Sigmoid colon (tissue), 7 donors: Measurements from ENCODE around the gene CNTNAP5. TPM values are rescaled to one million over a fixed set of nuclear protein-coding genes. Genes with fewer than 3 reads are reported as not detected.

ENCODE experiments used
- DNase-seq: peaks from one replicate; pipeline ENCODE4 v3.0.0-alpha.2; 2019
- H3K27ac ChIP-seq, 4 donors: fragments of 200-600 bp; sonication (generic); one replicate each; pipeline ENCODE4 v1.5.1; 2016 to 2019; ENCODE audit warnings: mild to moderate bottlenecking in 1 of 4
- H3K27me3 ChIP-seq, 3 donors: fragments of 200-600 bp; sonication (generic); one replicate each; pipeline ENCODE4 v1.5.1; 2019; ENCODE audit warnings: mild to moderate bottlenecking in 1 of 3
- H3K36me3 ChIP-seq, 4 donors: fragments of 200-600 bp; sonication (generic); one replicate each; pipeline ENCODE4 v1.5.1; 2016 to 2019
- H3K4me1 ChIP-seq, 4 donors: fragments of 200-600 bp; sonication (generic); one replicate each; pipeline ENCODE4 v1.5.1; 2017 to 2019
- H3K4me3 ChIP-seq, 4 donors: fragments of 200-600 bp; sonication (generic); one replicate each; pipeline ENCODE4 v1.5.1; 2017 to 2019; ENCODE audit warnings: mild to moderate bottlenecking in 2 of 4, moderate library complexity in 1 of 4
- H3K9me3 ChIP-seq, 4 donors: fragments of 200-600 bp in 3 of 4; sonication (generic) in 3 of 4; one replicate each; pipeline versions ENCODE4 v1.5.1 to v1.6.1; 2013 to 2019
- EP300 ChIP-seq, 4 donors: sonication (generic); formaldehyde crosslinking; IDR thresholded peaks; one replicate each; pipeline ENCODE4 v1.6.1; 2017; ENCODE audit warnings: antibody characterized with exemption in 4 of 4
- POLR2A ChIP-seq, 2 donors: fragments of 450-650 bp; IDR thresholded peaks; one replicate each; pipeline ENCODE4 v1.6.1; 2016; ENCODE audit warnings: antibody characterized with exemption in 2 of 2, mild to moderate bottlenecking in 2 of 2, moderate library complexity in 2 of 2
- POLR2AphosphoS5 ChIP-seq, 4 donors: sonication (generic); formaldehyde crosslinking; IDR thresholded peaks; one replicate each; pipeline ENCODE4 v1.6.1; 2017; ENCODE audit warnings: antibody characterized with exemption in 4 of 4
- WGBS, 2 donors: extraction: QIAGEN DNeasy Blood & Tissue Kit; methylation state at CpG; one replicate each; pipeline ENCODE4 v1.1.7; 2013; 5-methylcytosine and 5-hydroxymethylcytosine counted together
- intact Hi-C: fragments of 100-400 bp; cut with DNase I; formaldehyde crosslinking; loops from one replicate; pipeline ENCODE4 v1.15.1; 2023
- polyA plus RNA-seq, 3 donors: library from polyadenylated mRNA; stranded (reverse); fragments of 200-250 nt; gene quantifications; one replicate each; pipeline ENCODE4 v1.2.3, GENCODE V29; 2013
- total RNA-seq, 4 donors: library from RNA; depleted of rRNA; stranded (reverse); fragments of >200 nt; gene quantifications; one replicate each; pipeline ENCODE4 v1.1.0, GENCODE V29; 2016
- TF ChIP-seq, protein P1 (sequence below), 4 experiments: fragments of 450-650 bp in 3 of 4; fragments of 200-600 bp in 1 of 4; IDR thresholded peaks; one replicate each; pipeline ENCODE4 v1.5.1; 2016 to 2019; ENCODE audit warnings: antibody characterized with exemption in 4 of 4, mild to moderate bottlenecking in 3 of 4, moderate library complexity in 2 of 4
- donor health status: healthy with polysubstance abuse.
- donor health status: Bipolar disorder and iron deficiency.
- donor health status: healthy.

CNTNAP5 gene
- total and polyA plus RNA-seq, 7 donors: 0.74 to 4.5 (median 1.5) TPM; not detected in 2

DNA sequence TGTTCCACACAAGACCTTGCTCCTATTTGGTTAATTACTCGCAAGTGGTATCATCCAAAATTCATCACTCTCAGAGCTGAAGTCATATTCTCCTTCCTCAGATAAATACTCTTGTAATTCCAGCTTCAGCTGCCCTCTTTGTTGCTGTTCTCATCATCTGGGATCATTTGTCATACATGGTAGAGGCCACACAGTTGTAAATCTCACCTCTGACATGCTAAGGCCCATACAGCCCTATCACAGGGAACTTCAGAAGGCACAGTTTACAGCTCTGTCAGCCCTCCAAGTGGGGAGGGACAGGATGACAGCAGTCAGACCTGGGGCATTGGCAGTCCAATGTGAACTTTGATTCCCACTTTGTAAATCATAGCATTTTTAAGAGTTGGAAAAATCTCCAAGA, 399.0 kb downstream of the CNTNAP5 start:
- Histone ChIP-seq H3K36me3 (no peaks in the 10 kb centered on the region), H3K27me3 (no peaks in the 10 kb centered on the region), H3K4me3 (no peak overlapping the region), H3K9me3 (peaks cover 0 to 3% (median 0%) of the 10 kb centered on the region in 4 donors), H3K4me1 (no peaks in the 10 kb centered on the region), H3K27ac (no peak overlapping the region)
- no peak for TF ChIP-seq POLR2AphosphoS5 (IDR thresholded peaks at IDR 0.05)
- intact Hi-C loops: no loop called here
- 91 to 94% methylated on average over 1 of the region's 1 CpG for WGBS, 2 donors
- DNase-seq: no peak

DNA sequence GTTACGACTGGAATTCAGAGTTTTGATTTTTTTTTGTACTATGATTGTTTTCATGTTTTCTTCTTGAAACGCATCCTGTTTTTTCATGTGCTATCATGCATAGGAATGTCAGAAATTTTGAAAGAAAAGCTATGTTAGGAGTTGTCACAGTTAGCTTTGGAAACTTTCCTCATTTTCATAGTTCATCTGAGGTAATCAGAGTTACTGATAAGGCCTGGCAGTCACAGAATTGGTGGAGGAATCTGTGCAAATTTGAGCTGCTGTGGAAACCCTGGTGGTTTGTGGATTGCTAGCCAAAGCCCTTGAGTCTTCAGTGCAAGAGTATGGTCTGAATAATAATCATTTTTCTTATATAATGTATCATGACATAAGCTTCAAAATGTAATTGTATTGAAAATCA, 401.0 kb downstream of the CNTNAP5 start:
- Histone ChIP-seq H3K36me3 (no peaks in the 10 kb centered on the region), H3K27me3 (no peaks in the 10 kb centered on the region), H3K4me3 (no peak overlapping the region), H3K4me1 (no peaks in the 10 kb centered on the region), H3K9me3 (peaks cover 0 to 3% (median 0%) of the 10 kb centered on the region in 4 donors), H3K27ac (no peak overlapping the region)
- no peak for DNase-seq
- intact Hi-C loops: no loop called here
- TF ChIP-seq, protein P1, sequence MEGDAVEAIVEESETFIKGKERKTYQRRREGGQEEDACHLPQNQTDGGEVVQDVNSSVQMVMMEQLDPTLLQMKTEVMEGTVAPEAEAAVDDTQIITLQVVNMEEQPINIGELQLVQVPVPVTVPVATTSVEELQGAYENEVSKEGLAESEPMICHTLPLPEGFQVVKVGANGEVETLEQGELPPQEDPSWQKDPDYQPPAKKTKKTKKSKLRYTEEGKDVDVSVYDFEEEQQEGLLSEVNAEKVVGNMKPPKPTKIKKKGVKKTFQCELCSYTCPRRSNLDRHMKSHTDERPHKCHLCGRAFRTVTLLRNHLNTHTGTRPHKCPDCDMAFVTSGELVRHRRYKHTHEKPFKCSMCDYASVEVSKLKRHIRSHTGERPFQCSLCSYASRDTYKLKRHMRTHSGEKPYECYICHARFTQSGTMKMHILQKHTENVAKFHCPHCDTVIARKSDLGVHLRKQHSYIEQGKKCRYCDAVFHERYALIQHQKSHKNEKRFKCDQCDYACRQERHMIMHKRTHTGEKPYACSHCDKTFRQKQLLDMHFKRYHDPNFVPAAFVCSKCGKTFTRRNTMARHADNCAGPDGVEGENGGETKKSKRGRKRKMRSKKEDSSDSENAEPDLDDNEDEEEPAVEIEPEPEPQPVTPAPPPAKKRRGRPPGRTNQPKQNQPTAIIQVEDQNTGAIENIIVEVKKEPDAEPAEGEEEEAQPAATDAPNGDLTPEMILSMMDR (IDR thresholded peaks at IDR 0.05): no peak
- TF ChIP-seq POLR2A (IDR thresholded peaks at IDR 0.05): no peak
- TF ChIP-seq EP300 (IDR thresholded peaks at IDR 0.05): no peak
- TF ChIP-seq POLR2AphosphoS5 (IDR thresholded peaks at IDR 0.05): no peak
- WGBS, 2 donors: 92 to 94% methylated on average over 2 of the region's 2 CpGs

DNA sequence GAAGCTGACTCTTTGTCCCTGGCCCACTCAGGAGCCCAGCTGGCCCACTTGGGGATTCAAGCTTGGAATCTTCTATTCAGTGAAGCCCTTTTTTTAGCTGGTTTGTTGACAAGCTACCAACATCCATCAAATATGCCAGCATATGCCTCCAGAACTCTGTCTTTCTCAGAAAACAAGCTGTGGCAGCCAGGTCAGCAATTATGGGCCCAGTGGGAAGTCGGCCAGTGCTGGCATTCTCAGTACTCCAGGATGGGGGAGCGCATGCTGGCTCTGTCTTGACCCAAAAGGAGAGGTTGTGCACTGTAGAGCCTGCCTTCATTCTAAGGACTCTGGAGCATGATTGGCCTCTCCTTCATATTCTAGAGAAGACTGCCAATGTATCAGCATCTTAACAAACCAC, 401.5 kb downstream of the CNTNAP5 start:
- TF ChIP-seq POLR2AphosphoS5 (IDR thresholded peaks at IDR 0.05): no peak
- TF ChIP-seq, protein P1 (IDR thresholded peaks at IDR 0.05): no peak
- no peak for TF ChIP-seq EP300 (IDR thresholded peaks at IDR 0.05)
- TF ChIP-seq POLR2A (IDR thresholded peaks at IDR 0.05): no peak
- no peak for DNase-seq
- 82 to 86% methylated on average over 2 of the region's 2 CpGs for WGBS, 2 donors
- H3K4me3 ChIP-seq: no peak overlapping the region
- intact Hi-C loops: no loop called here
- peaks cover 0 to 3% (median 0%) of the 10 kb centered on the region in 4 donors for H3K9me3 ChIP-seq
- no peaks in the 10 kb centered on the region for H3K36me3 ChIP-seq
- H3K27ac ChIP-seq: no peak overlapping the region
- H3K4me1 ChIP-seq: no peaks in the 10 kb centered on the region
- no peaks in the 10 kb centered on the region for H3K27me3 ChIP-seq

DNA sequence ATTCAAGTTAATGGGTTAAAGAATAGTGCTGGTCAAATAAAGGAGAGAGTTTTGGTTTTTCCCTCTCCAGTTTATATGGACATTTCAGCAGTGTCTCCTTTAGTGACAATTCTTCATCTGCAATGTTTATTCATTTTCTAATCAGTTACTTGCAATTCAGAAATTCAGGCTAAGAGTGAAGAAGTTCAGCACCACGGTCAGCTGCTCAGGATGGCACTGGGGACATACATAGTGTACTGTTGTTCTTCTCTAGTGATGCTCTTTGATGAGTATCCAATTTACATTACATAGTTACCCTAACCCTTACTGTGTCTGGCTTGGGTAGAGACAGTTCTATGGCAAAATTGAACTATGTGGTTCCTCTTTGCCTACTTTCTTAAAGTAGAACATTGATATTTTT, 412.7 kb downstream of the CNTNAP5 start:
- DNase-seq: no peak
- H3K27me3 ChIP-seq: no peaks in the 10 kb centered on the region
- H3K9me3 ChIP-seq: no peaks in the 10 kb centered on the region
- no peaks in the 10 kb centered on the region for H3K36me3 ChIP-seq
- no peaks in the 10 kb centered on the region for H3K4me1 ChIP-seq
- no peak overlapping the region for H3K4me3 ChIP-seq
- 63 to 67% methylated on average over 1 of the region's 1 CpG for WGBS, 2 donors
- no peak overlapping the region for H3K27ac ChIP-seq
- TF ChIP-seq POLR2A (IDR thresholded peaks at IDR 0.05) (no peak), EP300 (IDR thresholded peaks at IDR 0.05) (no peak), POLR2AphosphoS5 (IDR thresholded peaks at IDR 0.05) (no peak)
- TF ChIP-seq, protein P1 (IDR thresholded peaks at IDR 0.05): no peak
- intact Hi-C loops: no loop called here

DNA sequence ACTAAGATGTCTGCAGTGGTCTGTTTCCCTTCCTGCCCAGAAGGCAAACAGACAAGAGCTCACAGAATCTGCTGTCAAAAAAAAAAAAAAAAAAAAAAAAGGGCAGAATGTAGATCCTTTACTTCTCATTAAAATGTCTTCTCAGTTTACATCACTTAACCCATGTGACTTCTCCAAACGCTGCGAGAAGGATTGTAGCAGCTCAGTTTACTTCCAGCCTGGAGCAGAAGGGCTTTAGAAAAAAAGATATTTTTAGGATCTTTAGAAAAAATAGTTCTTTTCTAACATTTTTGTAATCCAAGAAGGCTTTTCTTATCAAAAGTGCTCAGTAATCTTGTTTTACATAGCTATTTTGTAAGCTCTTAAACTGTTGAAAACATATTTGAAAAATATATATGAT, 425.4 kb downstream of the CNTNAP5 start:
- no peak for DNase-seq
- H3K9me3 ChIP-seq: no peaks in the 10 kb centered on the region
- H3K4me3 ChIP-seq: no peak overlapping the region
- no peaks in the 10 kb centered on the region for H3K36me3 ChIP-seq
- no peak for TF ChIP-seq POLR2A (IDR thresholded peaks at IDR 0.05)
- TF ChIP-seq, protein P1 (IDR thresholded peaks at IDR 0.05): no peak
- no peak for TF ChIP-seq EP300 (IDR thresholded peaks at IDR 0.05)
- no peaks in the 10 kb centered on the region for H3K27me3 ChIP-seq
- no peak overlapping the region for H3K27ac ChIP-seq
- intact Hi-C loops: no loop called here
- WGBS, 2 donors: 27 to 49% methylated on average over 2 of the region's 2 CpGs
- no peaks in the 10 kb centered on the region for H3K4me1 ChIP-seq
